Measurements from ENCODE around the gene SDK2.

Gene SDK2

GRCh38 chr17:73571511-73572130, 72.6 kb downstream of the SDK2 start:
- TF ChIP-seq CTCF (IDR thresholded peaks at IDR 0.05; ENCODE audit: extremely low read depth, insufficient read depth, missing control alignments): no peak
- in situ Hi-C loops (cut with MboI; ENCODE audit: low pct_unique_long_range_greater_than_20kb, low sequenced_read_pairs, unreplicated experiment): no loop called here
- DNase-seq (ENCODE audit: low spot score): no peak

- TF ChIP-seq CTCF (IDR thresholded peaks at IDR 0.05; ENCODE audit: extremely low read depth, insufficient read depth, missing control alignments): no peak
- in situ Hi-C loops (cut with MboI; ENCODE audit: low pct_unique_long_range_greater_than_20kb, low sequenced_read_pairs, unreplicated experiment): no loop called here
- DNase-seq (ENCODE audit: low spot score): no peak
Measured at GRCh38 chr17:73569762-73570319, 74.4 kb downstream of the SDK2 start.

GRCh38 chr17:73568934-73569333, 75.3 kb downstream of the SDK2 start:
- TF ChIP-seq CTCF (IDR thresholded peaks at IDR 0.05; ENCODE audit: extremely low read depth, insufficient read depth, missing control alignments): no peak
- no peak for DNase-seq (ENCODE audit: low spot score)
- in situ Hi-C loops (cut with MboI; ENCODE audit: low pct_unique_long_range_greater_than_20kb, low sequenced_read_pairs, unreplicated experiment): no loop called here

- no peak for DNase-seq (ENCODE audit: low spot score)
- no peak for TF ChIP-seq CTCF (IDR thresholded peaks at IDR 0.05; ENCODE audit: extremely low read depth, insufficient read depth, missing control alignments)
- in situ Hi-C loops (cut with MboI; ENCODE audit: low pct_unique_long_range_greater_than_20kb, low sequenced_read_pairs, unreplicated experiment): no loop called here
Measured at GRCh38 chr17:73566905-73567782, 77.1 kb downstream of the SDK2 start.

GRCh38 chr17:73564843-73565242, 79.4 kb downstream of the SDK2 start:
- DNase-seq (ENCODE audit: low spot score): no peak
- in situ Hi-C loops (cut with MboI; ENCODE audit: low pct_unique_long_range_greater_than_20kb, low sequenced_read_pairs, unreplicated experiment): no loop called here

More at GRCh38 chr17:73564843-73565242, 79.4 kb downstream of the SDK2 start:
- TF ChIP-seq CTCF (IDR thresholded peaks at IDR 0.05; ENCODE audit: extremely low read depth, insufficient read depth, missing control alignments): no peak

Measured in GM13977 (cell line).